GM12878 (cell line): ENCODE data around the gene DNAH1. TPM values are rescaled to one million over a fixed set of nuclear protein-coding genes. Genes with fewer than 3 reads are reported as not detected.

Experiments
- ATAC-seq: fragments of 200-7000 bp; cut with Tn5 transposase; 3 replicates; pipeline ENCODE4 v1.9.1; 2020; ENCODE audit warnings: mild to moderate bottlenecking, moderate library complexity
- BruUV-seq: library from RNA; stranded (reverse); fragments of 400-500 nt; replicated peaks from 2 replicates; lab custom pipeline; 2021; lab: Mats Ljungman, UMichigan
- CTCF ChIA-PET: fragments of 300-600 bp; sonication (Branson Sonifier 250); formaldehyde crosslinking; extraction: SDS; loops from one replicate; lab custom pipeline; 2021; ENCODE audit warnings: inconsistent platforms; lab: Yijun Ruan, JAX
- POLR2A ChIA-PET: fragments of 350-600 bp; formaldehyde crosslinking; extraction: SDS; loops from one replicate; lab custom pipeline; 2021; ENCODE audit warnings: inconsistent platforms; lab: Charles Lee
- RAD21 ChIA-PET: fragments of 300-600 bp; sonication (Branson Sonifier 250); formaldehyde crosslinking; loops from one replicate; lab custom pipeline; 2023; ENCODE audit warnings: antibody characterized with exemption; ENCODE audit not compliant: unreplicated experiment; lab: Charles Lee
- SMC1A ChIA-PET: fragments of 300-600 bp; sonication (Branson Sonifier 250); formaldehyde crosslinking; loops from one replicate; lab custom pipeline; 2023; ENCODE audit not compliant: unreplicated experiment, uncharacterized antibody; lab: Charles Lee
- DNase-seq: peaks from one replicate; pipeline ENCODE4 v3.0.0-alpha.2; 2011; ENCODE audit warnings: low read depth, low spot score
- FAIRE-seq: peaks from 3 replicates; lab custom pipeline; 2011; peaks lifted over from hg19 to GRCh38; lab: Jason Lieb, UNC
- H2AFZ ChIP-seq: 2 replicates; pipeline ENCODE4 v1.6.0; 2011; ENCODE audit warnings: low read depth, low read length, control low read depth; ENCODE audit not compliant: control insufficient read depth
- H3K27ac ChIP-seq: 2 replicates; pipeline ENCODE4 v1.5.1; 2011; ENCODE audit warnings: control low read depth; ENCODE audit not compliant: control insufficient read depth, insufficient read depth
- H3K27me3 ChIP-seq, 2 experiments: replicated peaks in 1 of 2; 2 replicates each; pipeline versions ENCODE4 v1.6.0 to v1.6.1; 2011; ENCODE audit warnings: low read length in 1 of 2; ENCODE audit not compliant: control insufficient read depth in 2 of 2, insufficient read depth in 2 of 2
- H3K36me3 ChIP-seq, 2 experiments: 2 replicates each; pipeline ENCODE4 v1.5.1; 2011; ENCODE audit warnings: low read length in 1 of 2; ENCODE audit not compliant: control insufficient read depth in 2 of 2, insufficient read depth in 2 of 2
- H3K4me1 ChIP-seq: 2 replicates; pipeline ENCODE4 v1.6.1; 2011; ENCODE audit warnings: mild to moderate bottlenecking, low read length, moderate library complexity, mixed read lengths; ENCODE audit not compliant: control insufficient read depth, insufficient read depth
- H3K4me2 ChIP-seq: 2 replicates; pipeline ENCODE4 v1.6.0; 2011; ENCODE audit warnings: control low read depth; ENCODE audit not compliant: control insufficient read depth, insufficient read depth
- H3K4me3 ChIP-seq: fragments of 200-600 bp; sonication (generic); 2 replicates; pipeline ENCODE4 v1.5.1; 2016
- H3K79me2 ChIP-seq: 2 replicates; pipeline ENCODE4 v1.6.0; 2011; ENCODE audit warnings: low read length; ENCODE audit not compliant: control insufficient read depth, insufficient read depth
- H3K9ac ChIP-seq: 2 replicates; pipeline ENCODE4 v1.8.0; 2011; ENCODE audit warnings: low read length, control low read depth, mixed read lengths; ENCODE audit not compliant: control insufficient read depth, insufficient read depth
- H3K9me3 ChIP-seq: replicated peaks from 3 replicates; pipeline ENCODE4 v1.5.1; 2011; ENCODE audit warnings: mild to moderate bottlenecking, low read length; ENCODE audit not compliant: control insufficient read depth, insufficient read depth
- H4K20me1 ChIP-seq: 2 replicates; pipeline ENCODE4 v1.6.0; 2011; ENCODE audit not compliant: control insufficient read depth, insufficient read depth
- DPF2 ChIP-seq: fragments of 450-650 bp; IDR thresholded peaks from 2 replicates; pipeline ENCODE4 v1.6.1; 2017; ENCODE audit warnings: mild to moderate bottlenecking
- E2F4 ChIP-seq: IDR thresholded peaks from 2 replicates; pipeline ENCODE4 v1.6.1; 2012; ENCODE audit warnings: low read depth, low read length, improper control_type of control experiment
- FOXM1 ChIP-seq: IDR thresholded peaks from 2 replicates; pipeline ENCODE4 v1.6.1; 2012; ENCODE audit warnings: low read depth, mild to moderate bottlenecking, inconsistent platforms, low read length, moderate library complexity
- GATAD2B ChIP-seq: fragments of 450-650 bp; conservative IDR thresholded peaks from 2 replicates; pipeline ENCODE4 v1.6.1; 2017; ENCODE audit warnings: low read depth, mild to moderate bottlenecking, moderate library complexity
- IKZF1 ChIP-seq: fragments of 450-650 bp; conservative IDR thresholded peaks from 2 replicates; pipeline ENCODE4 v1.6.1; 2017; ENCODE audit warnings: antibody characterized with exemption, mild to moderate bottlenecking
- PAX8 ChIP-seq: fragments of 450-650 bp; IDR thresholded peaks from 2 replicates; pipeline ENCODE4 v1.6.1; 2017; ENCODE audit warnings: mild to moderate bottlenecking, moderate library complexity
- RBBP5 ChIP-seq: fragments of 200-600 bp; sonication (generic); conservative IDR thresholded peaks from 2 replicates; pipeline ENCODE4 v1.6.1; 2016
- SMARCA5 ChIP-seq: fragments of 450-650 bp; IDR thresholded peaks from 2 replicates; pipeline ENCODE4 v1.6.1; 2017; ENCODE audit warnings: mild to moderate bottlenecking
- TARDBP ChIP-seq: IDR thresholded peaks from 2 replicates; pipeline ENCODE4 v1.6.1; 2016; ENCODE audit warnings: borderline replicate concordance
- ZBED1 ChIP-seq: IDR thresholded peaks from 2 replicates; pipeline ENCODE4 v1.6.1; 2016; ENCODE audit warnings: borderline replicate concordance
- WGBS: methylation state at CpG from one replicate; pipeline ENCODE4 v1.1.6; 2016; ENCODE audit warnings: low lambda C conversion rate; ENCODE audit not compliant: insufficient replicate concordance, insufficient coverage; ENCODE audit errors: missing lambda C conversion rate; 5-methylcytosine and 5-hydroxymethylcytosine counted together
- in situ Hi-C: fragments of 300-500 bp; cut with MboI; formaldehyde crosslinking; loops from 9 replicates; pipeline ENCODE4 v1.14.3; 2018; ENCODE audit warnings: mixed read lengths
- intact Hi-C: fragments of 100-400 bp; cut with micrococcal nuclease; formaldehyde crosslinking; loops from one replicate; pipeline ENCODE4 v1.14.2; 2022; ENCODE audit not compliant: unreplicated experiment
- polyA plus RNA-seq, 11 experiments: library from polyadenylated mRNA; depleted of rRNA in 4 of 11; unstranded in 6 of 11; stranded (reverse) in 5 of 11; fragments of >200 nt; fragmentation: Nextera tagmentation in 4 of 11; fragmentation: Illumina TruSeq in 1 of 11; extraction: Ambion mirVana in 4 of 11; extraction: Trizol in 1 of 11; gene quantifications; 1 replicate in 1 of 11; 2 replicates in 10 of 11; pipeline versions ENCODE4 v1.2.1 to v1.2.3, GENCODE V29; 2011 to 2016; ENCODE audit warnings: inconsistent platforms in 2 of 11, missing spikeins in 2 of 11, low read depth in 1 of 11
- total RNA-seq, 4 experiments: library from RNA; depleted of rRNA in 3 of 4; stranded (reverse); fragments of >200 nt in 3 of 4; fragmentation: Illumina TruSeq in 1 of 4; extraction: Trizol in 1 of 4; gene quantifications; 2 replicates each; pipeline versions ENCODE4 v1.2.1 to v1.2.3, GENCODE V29; 2013 to 2021
- TF ChIP-seq, protein P1 (sequence below): fragments of 150-350 bp; IDR thresholded peaks from 2 replicates; pipeline ENCODE4 v1.6.1; 2016; ENCODE audit warnings: low read depth, low read length
- TF ChIP-seq, protein P2 (sequence below): fragments of 450-650 bp; IDR thresholded peaks from 2 replicates; pipeline ENCODE4 v1.6.1; 2017; ENCODE audit warnings: mild to moderate bottlenecking, moderate library complexity

The DNAH1 gene
- total and polyA plus RNA-seq, 10 of the 15 experiments (the other 5 are each of a cell fraction or from before 2014, with no cell fraction given), result 0.31 to 5.8 (median 2.7) TPM

DNA sequence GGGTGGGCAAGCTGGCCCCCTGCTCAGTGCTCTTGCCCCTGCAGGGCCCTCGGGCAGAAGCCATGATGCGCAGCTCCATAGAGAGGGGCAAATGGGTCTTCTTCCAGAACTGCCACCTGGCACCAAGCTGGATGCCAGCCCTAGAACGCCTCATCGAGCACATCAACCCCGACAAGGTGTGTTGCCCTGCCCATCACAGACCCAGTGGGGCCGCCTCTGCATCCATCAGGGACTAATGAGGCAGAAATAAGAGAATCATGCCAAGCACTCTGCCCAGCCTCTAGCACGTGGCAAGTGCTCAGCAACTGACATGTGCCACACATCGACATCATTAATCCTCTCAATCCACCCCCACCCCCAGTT lies 79.4 kb downstream of the DNAH1 start:
- SMC1A ChIA-PET, result no interaction called here
- RAD21 ChIA-PET, result no interaction called here
- POLR2A ChIA-PET, result no interaction called here
- Histone ChIP-seq H3K9ac (no peak overlapping the region), H3K9me3 (no peaks in the 10 kb centered on the region), H2AFZ (no peak overlapping the region), H3K4me1 (no peaks in the 10 kb centered on the region), H3K79me2 (no peaks in the 10 kb centered on the region), H3K4me3 (no peak overlapping the region), H4K20me1 (no peaks in the 10 kb centered on the region), H3K4me2 (no peak overlapping the region), H3K36me3 (no peaks in the 10 kb centered on the region), H3K27me3 (no peaks in the 10 kb centered on the region), H3K27ac (no peak overlapping the region)
- in situ Hi-C loops (no loop called here), intact Hi-C loops (no loop called here)
- CTCF ChIA-PET, result no interaction called here
- WGBS, result 40% methylated on average over 8 of the region's 8 CpGs
- no TSS peak for BruUV-seq
- DNase-seq (no peak), FAIRE-seq (no peak)
- TF ChIP-seq FOXM1 (no peak), IKZF1 (no peak), PAX8 (no peak), ZBED1 (no peak), DPF2 (no peak), SMARCA5 (no peak), E2F4 (no peak), GATAD2B (no peak), TARDBP (no peak), RBBP5 (no peak)
- TF ChIP-seq, protein P1, sequence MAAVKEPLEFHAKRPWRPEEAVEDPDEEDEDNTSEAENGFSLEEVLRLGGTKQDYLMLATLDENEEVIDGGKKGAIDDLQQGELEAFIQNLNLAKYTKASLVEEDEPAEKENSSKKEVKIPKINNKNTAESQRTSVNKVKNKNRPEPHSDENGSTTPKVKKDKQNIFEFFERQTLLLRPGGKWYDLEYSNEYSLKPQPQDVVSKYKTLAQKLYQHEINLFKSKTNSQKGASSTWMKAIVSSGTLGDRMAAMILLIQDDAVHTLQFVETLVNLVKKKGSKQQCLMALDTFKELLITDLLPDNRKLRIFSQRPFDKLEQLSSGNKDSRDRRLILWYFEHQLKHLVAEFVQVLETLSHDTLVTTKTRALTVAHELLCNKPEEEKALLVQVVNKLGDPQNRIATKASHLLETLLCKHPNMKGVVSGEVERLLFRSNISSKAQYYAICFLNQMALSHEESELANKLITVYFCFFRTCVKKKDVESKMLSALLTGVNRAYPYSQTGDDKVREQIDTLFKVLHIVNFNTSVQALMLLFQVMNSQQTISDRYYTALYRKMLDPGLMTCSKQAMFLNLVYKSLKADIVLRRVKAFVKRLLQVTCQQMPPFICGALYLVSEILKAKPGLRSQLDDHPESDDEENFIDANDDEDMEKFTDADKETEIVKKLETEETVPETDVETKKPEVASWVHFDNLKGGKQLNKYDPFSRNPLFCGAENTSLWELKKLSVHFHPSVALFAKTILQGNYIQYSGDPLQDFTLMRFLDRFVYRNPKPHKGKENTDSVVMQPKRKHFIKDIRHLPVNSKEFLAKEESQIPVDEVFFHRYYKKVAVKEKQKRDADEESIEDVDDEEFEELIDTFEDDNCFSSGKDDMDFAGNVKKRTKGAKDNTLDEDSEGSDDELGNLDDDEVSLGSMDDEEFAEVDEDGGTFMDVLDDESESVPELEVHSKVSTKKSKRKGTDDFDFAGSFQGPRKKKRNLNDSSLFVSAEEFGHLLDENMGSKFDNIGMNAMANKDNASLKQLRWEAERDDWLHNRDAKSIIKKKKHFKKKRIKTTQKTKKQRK, result no peak
- TF ChIP-seq, protein P2, sequence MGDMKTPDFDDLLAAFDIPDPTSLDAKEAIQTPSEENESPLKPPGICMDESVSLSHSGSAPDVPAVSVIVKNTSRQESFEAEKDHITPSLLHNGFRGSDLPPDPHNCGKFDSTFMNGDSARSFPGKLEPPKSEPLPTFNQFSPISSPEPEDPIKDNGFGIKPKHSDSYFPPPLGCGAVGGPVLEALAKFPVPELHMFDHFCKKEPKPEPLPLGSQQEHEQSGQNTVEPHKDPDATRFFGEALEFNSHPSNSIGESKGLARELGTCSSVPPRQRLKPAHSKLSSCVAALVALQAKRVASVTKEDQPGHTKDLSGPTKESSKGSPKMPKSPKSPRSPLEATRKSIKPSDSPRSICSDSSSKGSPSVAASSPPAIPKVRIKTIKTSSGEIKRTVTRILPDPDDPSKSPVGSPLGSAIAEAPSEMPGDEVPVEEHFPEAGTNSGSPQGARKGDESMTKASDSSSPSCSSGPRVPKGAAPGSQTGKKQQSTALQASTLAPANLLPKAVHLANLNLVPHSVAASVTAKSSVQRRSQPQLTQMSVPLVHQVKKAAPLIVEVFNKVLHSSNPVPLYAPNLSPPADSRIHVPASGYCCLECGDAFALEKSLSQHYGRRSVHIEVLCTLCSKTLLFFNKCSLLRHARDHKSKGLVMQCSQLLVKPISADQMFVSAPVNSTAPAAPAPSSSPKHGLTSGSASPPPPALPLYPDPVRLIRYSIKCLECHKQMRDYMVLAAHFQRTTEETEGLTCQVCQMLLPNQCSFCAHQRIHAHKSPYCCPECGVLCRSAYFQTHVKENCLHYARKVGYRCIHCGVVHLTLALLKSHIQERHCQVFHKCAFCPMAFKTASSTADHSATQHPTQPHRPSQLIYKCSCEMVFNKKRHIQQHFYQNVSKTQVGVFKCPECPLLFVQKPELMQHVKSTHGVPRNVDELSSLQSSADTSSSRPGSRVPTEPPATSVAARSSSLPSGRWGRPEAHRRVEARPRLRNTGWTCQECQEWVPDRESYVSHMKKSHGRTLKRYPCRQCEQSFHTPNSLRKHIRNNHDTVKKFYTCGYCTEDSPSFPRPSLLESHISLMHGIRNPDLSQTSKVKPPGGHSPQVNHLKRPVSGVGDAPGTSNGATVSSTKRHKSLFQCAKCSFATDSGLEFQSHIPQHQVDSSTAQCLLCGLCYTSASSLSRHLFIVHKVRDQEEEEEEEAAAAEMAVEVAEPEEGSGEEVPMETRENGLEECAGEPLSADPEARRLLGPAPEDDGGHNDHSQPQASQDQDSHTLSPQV, result no peak
- TF ChIP-seq, all 136 proteins: peak for 0
- no peak for ATAC-seq
